GM12873 (cell line): ENCODE results near the gene TRNAU1AP.

Experiments
- TF ChIP-seq, protein P1 (sequence below): IDR thresholded peaks from 2 replicates; pipeline ENCODE4 v1.5.1; 2012; ENCODE audit warnings: low read depth, mild to moderate bottlenecking, moderate library complexity, low read length, control low read depth; ENCODE audit not compliant: insufficient read depth; ENCODE audit errors: missing control alignments

The TRNAU1AP gene

DNA sequence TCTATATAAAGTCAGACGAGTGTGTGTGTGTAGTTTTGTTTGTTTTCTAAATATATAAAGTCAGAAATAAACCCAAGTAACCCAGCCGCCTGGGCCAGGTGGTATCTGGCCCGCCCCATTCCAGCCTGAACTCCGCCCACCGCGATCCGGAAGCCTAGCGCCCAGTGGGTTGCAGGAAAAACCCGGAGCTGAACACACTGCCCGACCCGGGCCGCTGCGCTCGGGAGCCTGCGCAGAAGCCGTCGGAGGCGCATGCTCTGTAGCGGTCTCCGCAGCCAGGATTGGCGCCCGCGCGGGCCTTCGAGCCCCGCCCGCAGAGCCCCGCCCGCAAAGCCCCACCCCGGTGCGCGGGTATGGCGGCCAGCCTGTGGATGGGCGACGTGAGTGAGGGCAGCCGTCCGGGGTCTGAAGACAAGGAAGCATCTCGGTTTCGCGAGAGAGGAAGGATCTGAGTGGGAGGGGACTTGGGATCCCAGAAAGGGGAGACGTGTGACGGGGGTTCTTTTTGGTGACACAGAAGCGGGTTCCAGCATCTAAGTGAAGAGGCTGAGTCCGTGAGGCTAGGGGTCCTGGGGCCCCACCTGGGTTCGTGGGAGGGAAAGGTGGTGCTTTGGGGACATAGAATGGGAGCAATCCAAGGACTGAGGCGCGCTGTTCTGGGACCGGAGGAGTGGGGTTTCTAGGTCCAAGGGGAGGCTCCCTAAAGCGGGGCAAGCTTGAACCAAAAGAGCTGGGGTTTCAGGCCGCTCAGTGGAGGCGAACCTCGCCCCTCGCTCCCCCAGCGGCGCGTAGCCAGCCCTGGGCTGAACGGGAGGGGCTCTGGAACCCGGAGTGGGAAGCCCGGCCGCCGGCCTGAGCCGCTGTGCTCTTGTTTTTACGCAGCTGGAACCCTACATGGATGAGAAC, at the start of gene TRNAU1AP:
TSS of gene TRNAU1AP (plus strand) at position 328 of the 906 bp plus-strand sequence. CDS start at position 354, 26 bp downstream.
- TF ChIP-seq, protein P1, sequence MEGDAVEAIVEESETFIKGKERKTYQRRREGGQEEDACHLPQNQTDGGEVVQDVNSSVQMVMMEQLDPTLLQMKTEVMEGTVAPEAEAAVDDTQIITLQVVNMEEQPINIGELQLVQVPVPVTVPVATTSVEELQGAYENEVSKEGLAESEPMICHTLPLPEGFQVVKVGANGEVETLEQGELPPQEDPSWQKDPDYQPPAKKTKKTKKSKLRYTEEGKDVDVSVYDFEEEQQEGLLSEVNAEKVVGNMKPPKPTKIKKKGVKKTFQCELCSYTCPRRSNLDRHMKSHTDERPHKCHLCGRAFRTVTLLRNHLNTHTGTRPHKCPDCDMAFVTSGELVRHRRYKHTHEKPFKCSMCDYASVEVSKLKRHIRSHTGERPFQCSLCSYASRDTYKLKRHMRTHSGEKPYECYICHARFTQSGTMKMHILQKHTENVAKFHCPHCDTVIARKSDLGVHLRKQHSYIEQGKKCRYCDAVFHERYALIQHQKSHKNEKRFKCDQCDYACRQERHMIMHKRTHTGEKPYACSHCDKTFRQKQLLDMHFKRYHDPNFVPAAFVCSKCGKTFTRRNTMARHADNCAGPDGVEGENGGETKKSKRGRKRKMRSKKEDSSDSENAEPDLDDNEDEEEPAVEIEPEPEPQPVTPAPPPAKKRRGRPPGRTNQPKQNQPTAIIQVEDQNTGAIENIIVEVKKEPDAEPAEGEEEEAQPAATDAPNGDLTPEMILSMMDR = no peak

DNA sequence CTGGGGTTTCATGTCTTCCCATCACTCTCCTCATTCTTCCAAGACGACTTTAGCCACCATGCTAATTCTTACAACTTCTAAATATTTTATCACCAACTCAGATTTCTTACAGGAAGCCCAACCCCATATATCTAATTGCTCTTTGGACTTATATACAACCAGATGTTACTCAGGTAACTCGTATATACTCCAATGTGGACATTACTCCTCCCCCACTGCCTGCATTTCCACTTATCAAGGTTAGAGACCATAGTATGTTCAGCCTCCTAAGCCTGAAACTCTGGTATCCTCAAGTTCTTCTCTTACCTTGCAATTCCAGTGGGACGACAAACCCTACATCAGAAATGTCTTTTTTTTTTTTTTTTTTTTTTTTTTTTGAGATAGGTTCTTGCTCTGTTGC, 49.8 kb upstream of the TRNAU1AP start:
- TF ChIP-seq, protein P1 = no peak

DNA sequence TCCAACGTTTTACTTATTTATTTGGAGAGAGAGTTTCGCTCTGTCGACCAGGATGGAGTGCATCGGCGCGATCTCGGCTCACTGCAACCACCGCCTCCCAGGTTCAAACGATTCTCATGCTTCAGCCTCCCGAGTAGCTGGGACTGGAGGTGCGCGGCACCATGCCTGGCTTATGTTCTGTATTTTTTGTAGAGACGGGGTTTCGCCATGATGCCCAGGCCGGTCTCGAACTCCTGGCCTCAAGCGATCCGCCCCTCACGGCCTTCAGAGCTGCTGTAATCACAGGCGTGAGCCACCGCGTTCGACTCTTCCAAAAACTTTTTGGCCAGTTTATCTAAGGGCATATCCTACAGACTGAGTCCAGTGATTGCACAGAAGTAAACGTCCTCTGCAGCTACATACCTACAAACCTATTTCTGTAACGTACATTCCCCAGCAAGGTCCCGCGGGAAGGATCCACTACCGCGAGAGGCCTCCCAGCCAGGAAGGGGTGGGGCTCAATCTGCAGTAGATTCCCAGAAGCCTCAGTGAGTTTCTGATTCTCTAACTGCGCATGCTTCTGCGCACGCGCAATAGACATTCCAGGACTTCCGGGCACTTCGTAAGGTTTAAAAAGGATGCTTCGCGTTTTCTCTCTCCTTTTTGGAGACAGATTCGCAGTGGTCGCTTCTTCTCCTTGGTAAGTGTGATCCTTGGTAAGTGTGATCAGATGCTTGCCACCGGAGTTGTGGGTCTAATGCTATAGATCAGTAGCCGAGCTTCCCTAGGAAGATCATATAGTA, 47.3 kb upstream of the TRNAU1AP start, which contains the start of gene RCC1:
TSS of gene RCC1 (plus strand) at position 638 of the 782 bp plus-strand sequence. CDS start 23,824 bp downstream, outside the sequence.
- TF ChIP-seq, protein P1 = no peak

DNA sequence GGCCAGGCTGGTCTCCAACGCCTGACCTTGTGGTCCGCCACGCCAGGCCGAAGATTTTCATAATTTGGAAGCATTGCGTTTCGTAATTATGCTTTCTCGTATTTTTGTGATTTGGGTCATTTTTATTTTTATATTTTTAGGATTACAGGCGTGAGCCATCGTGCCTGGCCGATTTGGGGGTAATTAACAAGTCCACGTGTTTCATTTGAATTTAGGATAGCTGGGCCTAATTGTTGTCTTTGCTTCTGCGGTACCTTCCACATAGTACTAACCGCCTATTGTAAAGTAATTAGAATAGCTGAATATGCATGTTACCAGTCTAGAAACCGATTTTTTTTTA, 46.0 kb upstream of the TRNAU1AP start:
- TF ChIP-seq, protein P1 = no peak

DNA sequence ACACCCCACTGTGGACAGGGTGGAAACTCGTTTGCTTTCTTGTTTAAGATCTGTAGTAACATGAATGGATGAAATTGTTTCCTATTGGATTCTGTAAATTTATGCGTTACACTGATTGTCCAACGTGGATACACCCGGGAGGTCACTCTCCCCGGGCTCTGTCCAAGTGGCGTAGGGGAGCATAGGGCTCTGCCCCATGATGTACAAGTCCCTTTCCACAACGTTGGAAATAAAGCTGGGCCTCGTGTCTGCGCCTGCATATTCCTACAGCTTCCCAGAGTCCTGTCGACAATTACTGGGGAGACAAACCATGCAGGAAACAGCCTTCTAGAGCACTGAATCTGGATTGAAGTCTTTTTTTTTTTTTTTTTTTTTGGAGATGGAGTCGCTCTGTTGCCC, 45.6 kb upstream of the TRNAU1AP start:
- TF ChIP-seq, protein P1 = no peak

DNA sequence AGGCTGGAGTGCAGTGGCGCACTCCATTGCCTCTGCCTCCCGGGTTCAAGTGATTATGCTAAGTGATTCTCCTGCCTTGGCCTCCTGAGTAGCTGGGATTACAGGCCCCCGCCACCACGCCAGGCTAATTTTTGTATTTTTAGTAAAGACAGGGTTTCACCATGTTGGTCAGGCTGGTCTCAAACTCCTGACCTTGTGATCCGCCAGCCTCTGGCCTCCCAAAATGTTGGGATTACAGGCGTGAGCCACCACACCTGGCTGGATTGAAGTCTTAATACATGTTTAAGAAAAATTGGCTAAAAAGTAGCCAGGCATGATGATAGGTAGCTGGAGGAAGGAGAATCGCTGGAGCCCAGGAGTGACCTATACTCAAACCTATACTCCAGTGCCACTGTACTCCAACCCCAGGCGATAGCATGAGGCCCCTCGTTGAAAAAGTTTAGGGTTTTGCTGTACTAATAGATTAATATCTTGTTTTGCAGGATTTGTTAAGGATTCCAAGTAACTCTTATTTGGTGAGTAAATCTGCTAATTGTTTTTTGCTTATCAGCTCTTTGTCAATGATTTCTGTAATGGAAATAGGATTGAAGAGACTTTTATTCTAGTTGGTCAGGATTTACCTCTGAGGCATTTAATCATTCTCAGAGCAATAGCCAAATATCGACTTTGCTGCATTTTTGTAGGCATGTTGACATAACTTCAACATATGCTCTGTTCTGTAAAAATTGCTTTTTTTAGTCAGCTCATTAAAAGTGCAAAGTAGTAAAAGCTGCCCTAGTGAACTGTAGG, 45.0 kb upstream of the TRNAU1AP start:
- TF ChIP-seq, protein P1 = no peak

DNA sequence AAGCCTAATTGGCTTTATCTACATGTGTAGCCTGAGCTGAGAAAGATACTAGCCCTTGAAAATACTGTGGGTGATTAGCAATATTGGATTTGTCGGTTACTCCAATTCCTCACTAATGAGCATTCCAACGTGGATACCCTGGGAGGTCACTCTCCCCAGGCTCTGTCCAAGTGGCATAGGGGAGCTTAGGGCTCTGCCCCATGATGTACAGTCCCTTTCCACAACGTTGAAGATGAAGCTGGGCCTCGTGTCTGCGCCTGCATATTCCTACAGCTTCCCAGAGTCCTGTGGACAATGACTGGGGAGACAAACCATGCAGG, 44.5 kb upstream of the TRNAU1AP start:
- TF ChIP-seq, protein P1 = no peak
